ENCODE results near the gene SAA1.

- TF ChIP-seq CTCF (conservative IDR thresholded peaks at IDR 0.05) (no peak), ZFX (IDR thresholded peaks at IDR 0.05) (no peak)
Measured at GRCh38 chr11:18259259-18259658, 6.8 kb upstream of the SAA1 start.

Measured in C4-2B (cell line).